Epidermal melanocyte (primary cell): Measurements from ENCODE around the gene TLR4.

Experiments
- DNase-seq: peaks from one replicate; pipeline ENCODE4 v3.0.0; 2011; ENCODE audit warnings: low spot score; ENCODE audit not compliant: insufficient read length

Gene TLR4

GRCh38 chr9:117744856-117745389 is 40.7 kb downstream of the TLR4 start:
- no peak for DNase-seq

- no peak for DNase-seq
Observed at GRCh38 chr9:117745598-117745997, 41.4 kb downstream of the TLR4 start.

GRCh38 chr9:117746263-117746662 is 42.1 kb downstream of the TLR4 start:
- no peak for DNase-seq

GRCh38 chr9:117747386-117747970 is 43.3 kb downstream of the TLR4 start:
- no peak for DNase-seq

DNA sequence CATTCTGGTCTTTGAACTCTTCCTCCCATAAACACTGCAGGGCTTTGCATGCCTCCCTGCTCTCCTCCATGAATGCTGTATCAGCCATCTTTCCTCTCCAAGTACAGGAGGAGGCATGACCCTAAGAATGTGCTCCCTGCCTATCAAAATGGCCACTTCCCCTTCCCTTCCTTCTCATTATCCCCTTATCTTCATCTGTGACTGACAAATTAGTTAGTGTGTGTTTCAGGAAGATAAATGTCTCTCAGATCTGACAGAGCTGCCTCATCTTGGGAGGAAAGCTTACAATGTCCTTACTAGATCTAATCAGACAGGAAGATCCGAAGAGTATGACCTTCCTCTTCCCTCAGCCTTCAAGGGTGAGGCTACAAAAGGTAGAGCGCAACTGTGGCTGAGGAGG is 46.2 kb downstream of the TLR4 start:
- DNase-seq: no peak

- DNase-seq: no peak
Observed at GRCh38 chr9:117752894-117753293, 48.7 kb downstream of the TLR4 start.

DNA sequence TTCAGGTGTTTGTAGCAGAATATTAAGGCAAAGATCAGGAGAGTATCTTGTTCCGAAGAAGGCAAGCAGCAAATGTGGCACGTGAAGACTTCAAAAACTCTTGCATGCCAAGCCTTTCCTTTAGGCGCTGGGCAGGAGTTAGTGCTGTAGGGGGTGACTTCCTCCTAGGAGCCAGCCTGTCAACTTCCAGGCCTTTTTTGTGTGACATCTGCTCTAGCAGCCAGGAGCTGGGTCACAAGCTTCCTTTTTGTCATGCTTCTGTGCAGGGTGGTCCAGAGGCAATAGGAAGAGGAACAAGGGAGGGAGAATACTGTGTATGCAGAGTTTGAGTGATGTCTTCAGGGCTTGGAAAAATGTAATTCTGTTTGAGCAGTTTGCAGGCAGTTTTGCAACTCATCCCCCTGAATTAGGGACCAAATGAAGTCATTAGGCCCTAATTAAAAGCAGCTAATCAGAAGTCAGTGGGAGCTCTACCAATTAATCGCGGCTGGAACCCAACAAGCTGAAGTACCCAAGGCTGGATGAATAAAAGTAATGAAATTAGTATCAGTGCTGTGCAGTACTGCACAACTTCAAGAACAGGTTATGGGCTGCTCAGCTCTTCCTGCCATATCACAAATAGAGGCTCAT is 53.5 kb downstream of the TLR4 start:
- no peak for DNase-seq

GRCh38 chr9:117763314-117763713 is 59.1 kb downstream of the TLR4 start:
- DNase-seq: no peak

DNA sequence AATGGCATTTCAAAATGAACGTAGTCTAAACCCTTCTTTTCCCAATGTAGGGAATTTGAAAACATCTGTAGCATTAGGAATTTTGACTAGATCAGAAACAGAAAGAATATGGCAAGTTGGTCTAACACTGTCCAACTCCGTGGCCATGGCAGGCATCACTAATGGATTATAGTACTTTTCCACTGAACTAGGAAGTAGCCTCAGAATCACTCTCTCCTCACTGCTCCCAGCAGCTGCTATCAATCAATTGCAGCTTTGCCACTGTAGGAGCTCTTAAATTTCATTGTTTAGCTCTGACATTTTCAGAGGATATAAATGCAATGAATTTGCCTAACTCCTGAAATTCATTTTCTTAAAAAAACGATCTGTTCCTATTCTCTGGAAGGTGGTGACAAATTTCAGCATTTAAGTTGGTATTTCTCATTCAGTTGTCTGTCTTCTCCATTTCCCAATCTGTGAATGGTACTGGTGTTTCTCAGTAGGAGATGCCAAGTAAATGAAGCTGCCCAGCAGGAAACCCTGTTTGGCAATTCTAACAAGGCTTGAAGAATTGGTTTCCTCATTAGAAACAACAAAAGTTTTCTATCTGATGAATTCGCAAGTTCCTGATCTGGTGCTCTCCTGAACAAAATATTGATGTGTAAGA is 64.7 kb downstream of the TLR4 start:
- DNase-seq: no peak

- no peak for DNase-seq
Observed at GRCh38 chr9:117771136-117771535, 66.9 kb downstream of the TLR4 start.

- DNase-seq: no peak
Observed at GRCh38 chr9:117772960-117773359, 68.8 kb downstream of the TLR4 start.
